Bronchial epithelial cell (primary cell): Measurements from ENCODE around the gene OR4M1. TPM values are rescaled to one million over a fixed set of nuclear protein-coding genes. Genes with fewer than 3 reads are reported as not detected.
A peak's percentile ranks its signal among the peaks of the same experiment; 100 is the strongest.
"Not testable (repeated sequence)": the region's sequence is repeated elsewhere in the genome, so short reads cannot be mapped to it uniquely, and the experiment has no call there.

ENCODE experiments used
- DNase-seq: peaks from one replicate; pipeline ENCODE4 v3.0.0-alpha.2; 2010; ENCODE audit warnings: low read depth
- FAIRE-seq: peaks from 2 replicates; lab custom pipeline; 2011; peaks lifted over from hg19 to GRCh38; lab: Jason Lieb, UNC
- H3K27me3 ChIP-seq: 2 replicates; pipeline ENCODE4 v1.5.1; 2011; ENCODE audit warnings: low read length; ENCODE audit not compliant: control insufficient read depth, insufficient read depth
- H3K36me3 ChIP-seq: 2 replicates; pipeline ENCODE4 v1.5.1; 2011; ENCODE audit warnings: low read length; ENCODE audit not compliant: control insufficient read depth, insufficient read depth
- H3K4me3 ChIP-seq: 2 replicates; pipeline ENCODE4 v1.5.1; 2011; ENCODE audit warnings: mild to moderate bottlenecking, low read depth, low read length, control low read depth
- CTCF ChIP-seq: IDR thresholded peaks from 2 replicates; pipeline ENCODE4 v1.5.1; 2011; ENCODE audit warnings: mild to moderate bottlenecking, moderate library complexity, low read length, control low read depth, inconsistent platforms; ENCODE audit not compliant: insufficient read depth, severe bottlenecking
- total RNA-seq: library from RNA; depleted of rRNA; stranded (reverse); fragments of >200 nt; gene quantifications from 2 replicates; pipeline ENCODE4 v1.2.1, GENCODE V29; 2014

OR4M1 gene
- total RNA-seq, 1 donor from 2014 or later, result not detected

GRCh38 chr14:19771895-19772430 lies 1.3 kb upstream of the OR4M1 start:
- FAIRE-seq, result no peak
- DNase-seq, result no peak
- no peak for TF ChIP-seq CTCF
- Histone ChIP-seq H3K4me3 (no peak overlapping the region), H3K36me3 (no peaks in the 10 kb centered on the region), H3K27me3 (no peaks in the 10 kb centered on the region)

- not testable (repeated sequence) for H3K36me3 ChIP-seq, DNase-seq, H3K4me3 ChIP-seq, H3K27me3 ChIP-seq
- peak; percentile 13 for FAIRE-seq
These were observed 850 bp upstream of the OR4M1 start for GRCh38 chr14:19772454-19772853.

- FAIRE-seq, result no peak
- no peak for TF ChIP-seq CTCF
These were observed 2.3 kb downstream of the OR4M1 start for GRCh38 chr14:19775587-19775986.

GRCh38 chr14:19785848-19786247 lies 12.5 kb downstream of the OR4M1 start:
- H3K4me3 ChIP-seq, H3K27me3 ChIP-seq, DNase-seq, H3K36me3 ChIP-seq, FAIRE-seq: not testable (repeated sequence)

More at GRCh38 chr14:19775587-19775986, 2.3 kb downstream of the OR4M1 start:
- H3K36me3 ChIP-seq, result no peaks in the 10 kb centered on the region
- no peaks in the 10 kb centered on the region for H3K27me3 ChIP-seq
- no peak for DNase-seq
- no peak overlapping the region for H3K4me3 ChIP-seq

- H3K4me3 ChIP-seq, FAIRE-seq, H3K27me3 ChIP-seq, DNase-seq, H3K36me3 ChIP-seq: not testable (repeated sequence)
These were observed 14.0 kb downstream of the OR4M1 start for GRCh38 chr14:19787318-19787717.

GRCh38 chr14:19788150-19788549 lies 14.8 kb downstream of the OR4M1 start:
- DNase-seq, H3K4me3 ChIP-seq, H3K27me3 ChIP-seq, H3K36me3 ChIP-seq: not testable (repeated sequence)
- peak; percentile 95 for FAIRE-seq

GRCh38 chr14:19796520-19797108 lies 23.3 kb downstream of the OR4M1 start:
- H3K36me3 ChIP-seq, H3K27me3 ChIP-seq, DNase-seq, H3K4me3 ChIP-seq, FAIRE-seq: not testable (repeated sequence)

- DNase-seq, result no peak
- FAIRE-seq, result no peak
- no peak for TF ChIP-seq CTCF
- H3K4me3 ChIP-seq, result no peak overlapping the region
- H3K36me3 ChIP-seq, result no peaks in the 10 kb centered on the region
- no peaks in the 10 kb centered on the region for H3K27me3 ChIP-seq
These were observed 26.6 kb downstream of the OR4M1 start for GRCh38 chr14:19799880-19800279.
